Camera-type eye (tissue), 1 donor: ENCODE measurements around the gene GPR107. TPM values are rescaled to one million over a fixed set of nuclear protein-coding genes. Genes with fewer than 3 reads are reported as not detected.

ENCODE experiments used
- total RNA-seq: library from RNA; depleted of rRNA; stranded (reverse); fragments of >200 nt; gene quantifications from one replicate; pipeline ENCODE4 v1.2.3, GENCODE V29; 2014

Gene GPR107
- 45.4 TPM for total RNA-seq

GRCh38 chr9:130053504-130054324 is at the start of gene GPR107:
Gene GPR107 (plus strand): TSS chr9:130053906. CDS start chr9:130053933, 27 bp downstream.

DNA sequence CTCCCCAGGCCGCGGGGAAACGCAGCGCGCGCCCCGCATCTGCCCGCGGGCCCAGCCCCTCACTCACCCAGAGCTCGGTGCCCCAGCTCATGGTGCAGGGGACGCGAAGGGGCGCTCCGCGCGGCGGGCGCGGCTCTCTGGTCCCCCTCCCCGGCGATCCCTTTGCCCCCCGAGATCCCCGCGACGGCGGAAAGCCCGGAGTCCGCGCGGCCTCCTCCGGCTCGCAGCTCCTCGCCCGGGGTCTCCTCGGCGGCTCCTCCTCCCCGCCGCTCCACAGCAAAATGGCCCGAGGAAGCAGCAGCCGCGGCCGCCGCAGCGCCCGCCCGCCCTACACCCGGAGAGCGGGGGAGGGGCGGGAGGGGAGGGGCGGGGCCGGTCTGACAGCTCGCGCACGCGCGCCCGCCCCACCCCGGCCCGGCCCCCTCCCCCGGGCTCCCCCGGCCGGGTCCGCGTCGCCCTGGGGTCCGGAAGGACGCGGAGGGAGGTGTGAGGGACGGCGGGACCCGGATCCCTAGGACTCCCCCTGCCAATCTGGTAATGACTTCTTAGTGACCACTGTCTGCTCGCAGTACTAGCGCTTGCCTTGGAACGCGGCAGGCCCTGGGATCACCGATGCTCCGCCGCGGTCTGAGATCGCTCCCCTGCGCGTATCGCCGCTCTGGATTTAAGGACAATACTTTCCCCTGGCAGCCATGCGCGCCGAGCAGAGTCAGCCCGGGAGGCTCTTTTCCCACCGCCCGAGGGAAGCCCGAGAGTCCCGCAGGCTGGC is 10.6 kb upstream of the GPR107 start, which contains the start of gene FNBP1:
FNBP1 (minus strand) TSS at position 305 of the 769 bp plus-strand sequence; CDS start at position 91, 214 bp downstream.

DNA sequence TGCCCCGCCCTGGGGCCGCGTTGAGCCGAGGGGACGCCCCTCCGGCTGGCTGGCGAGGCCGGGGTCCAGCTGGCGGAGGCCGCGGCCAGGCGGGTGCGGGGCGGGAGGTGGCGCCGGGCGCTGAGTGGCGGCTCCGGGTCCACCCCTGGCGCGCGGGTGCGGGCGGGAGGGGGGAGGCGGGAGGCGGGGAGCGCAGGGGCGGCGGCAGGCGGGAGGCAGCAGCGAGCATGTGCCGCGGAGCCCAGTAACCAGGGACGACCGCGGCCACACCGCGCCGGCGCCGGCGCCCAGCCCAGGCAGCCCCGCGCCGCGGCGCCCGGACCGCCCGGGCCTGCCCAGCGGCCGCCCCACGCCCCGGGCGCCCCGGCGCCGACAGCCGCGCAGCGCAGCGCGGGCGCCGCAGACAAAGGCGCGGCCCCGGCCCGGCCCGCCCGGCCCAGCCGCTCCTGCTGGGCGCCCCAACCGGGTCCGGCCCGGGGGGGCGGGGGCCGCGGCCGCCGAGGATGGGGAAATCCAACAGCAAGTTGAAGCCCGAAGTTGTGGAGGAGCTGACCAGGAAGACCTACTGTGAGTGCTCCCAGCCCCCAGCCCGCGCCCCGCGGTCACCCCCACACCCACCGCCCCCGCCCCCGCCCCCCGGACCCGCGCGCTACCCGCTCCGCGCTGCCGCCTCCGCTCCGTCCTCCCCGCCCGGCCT is 118.6 kb downstream of the GPR107 start, which contains the start of gene NCS1:
NCS1 (plus strand) TSS at position 244 of the 697 bp plus-strand sequence; CDS start at position 504, 260 bp downstream.

Other genes with a start within 250 kb of the GPR107 start
- 33.4 TPM for gene TOR1A, start 229.8 kb upstream of the GPR107 start, total RNA-seq
- 57.0 TPM for gene C9orf78, start 218.6 kb upstream of the GPR107 start, total RNA-seq
- 20.7 TPM for gene USP20, start 218.4 kb upstream of the GPR107 start, total RNA-seq
- 62.3 TPM for gene FNBP1, start 10.7 kb upstream of the GPR107 start, total RNA-seq
- gene NCS1, start 118.5 kb downstream of the GPR107 start, total RNA-seq: 29.7 TPM
- gene HMCN2, start 211.9 kb downstream of the GPR107 start, total RNA-seq: 6.0 TPM